Right ventricle myocardium inferior (tissue), 1 donor: ENCODE measurements around the gene CDC14A. TPM values are rescaled to one million over a fixed set of nuclear protein-coding genes. Genes with fewer than 3 reads are reported as not detected.
"Not testable (repeated sequence)": the region's sequence is repeated elsewhere in the genome, so short reads cannot be mapped to it uniquely, and the experiment has no call there.

Experiments
- ATAC-seq: fragments of 200-7000 bp; cut with Tn5 transposase; one replicate; pipeline ENCODE4 v1.9.1; 2020; ENCODE audit warnings: mild to moderate bottlenecking, moderate library complexity
- DNase-seq: peaks from one replicate; pipeline ENCODE4 v3.0.0; 2021; ENCODE audit errors: missing footprints
- intact Hi-C: fragments of 100-400 bp; cut with DNase I; formaldehyde crosslinking; loops from one replicate; pipeline ENCODE4 v1.11.0; 2022
- total RNA-seq: library from RNA; stranded (reverse); fragmentation: NEBNext Ultra II Directional; extraction: Animal tissue kit (Norgen Biotek cat#: 25700); gene quantifications from one replicate; pipeline ENCODE4 v1.2.1, GENCODE V29; 2021
- donor health status: DM: no; HTN: yes; CAD: no; lungs with severe emphysema.

CDC14A gene
- total RNA-seq, 1 donor from 2014 or later, result 2.7 TPM

GRCh38 chr1:100387657-100388350 lies 35.5 kb downstream of the CDC14A start:
- DNase-seq (no peak), ATAC-seq (no peak)
- intact Hi-C loops, result no loop called here

DNA sequence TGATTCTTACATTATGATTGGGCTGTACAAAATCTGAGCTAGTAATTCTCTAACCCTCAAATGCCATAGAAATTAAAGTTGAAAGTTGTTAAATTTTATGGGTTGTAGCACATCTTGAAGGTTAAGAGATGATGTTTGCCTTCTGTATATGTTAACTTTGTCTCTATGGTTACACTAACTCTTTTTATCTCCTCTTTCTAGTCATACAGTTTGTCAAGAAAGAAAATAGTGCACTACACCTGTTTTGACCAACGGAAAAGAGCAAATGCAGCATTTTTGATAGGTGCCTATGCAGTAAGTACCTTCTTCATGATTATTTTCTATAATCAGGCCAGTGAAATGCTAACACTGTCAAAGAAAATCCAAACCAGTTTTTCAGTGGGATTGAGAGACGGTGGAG lies 38.2 kb downstream of the CDC14A start:
- intact Hi-C loops, result no loop called here
- DNase-seq (no peak), ATAC-seq (no peak)

- no peak for ATAC-seq
- DNase-seq, result no peak
- intact Hi-C loops, result no loop called here
Observed at GRCh38 chr1:100391675-100392074, 39.4 kb downstream of the CDC14A start.

DNA sequence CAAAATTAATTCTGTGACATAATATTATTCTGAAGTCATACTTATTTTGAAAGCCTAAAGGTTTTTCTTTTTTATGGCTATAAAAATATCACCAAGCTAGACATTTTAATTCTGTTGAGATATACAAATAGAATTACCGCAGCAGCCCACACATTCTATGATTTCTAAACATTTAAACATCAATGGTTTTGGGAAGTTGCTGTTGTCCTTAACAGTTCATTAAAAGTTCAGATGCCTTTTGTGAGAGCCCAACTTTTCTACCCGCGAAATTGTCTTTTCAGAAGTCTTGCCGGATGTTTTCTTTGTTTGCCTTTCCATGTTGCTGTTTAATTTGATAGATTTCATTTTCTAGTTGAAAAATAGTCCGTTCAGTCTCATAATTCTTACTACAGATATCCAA lies 40.5 kb downstream of the CDC14A start:
- DNase-seq (no peak), ATAC-seq (no peak)
- intact Hi-C loops, result no loop called here

DNA sequence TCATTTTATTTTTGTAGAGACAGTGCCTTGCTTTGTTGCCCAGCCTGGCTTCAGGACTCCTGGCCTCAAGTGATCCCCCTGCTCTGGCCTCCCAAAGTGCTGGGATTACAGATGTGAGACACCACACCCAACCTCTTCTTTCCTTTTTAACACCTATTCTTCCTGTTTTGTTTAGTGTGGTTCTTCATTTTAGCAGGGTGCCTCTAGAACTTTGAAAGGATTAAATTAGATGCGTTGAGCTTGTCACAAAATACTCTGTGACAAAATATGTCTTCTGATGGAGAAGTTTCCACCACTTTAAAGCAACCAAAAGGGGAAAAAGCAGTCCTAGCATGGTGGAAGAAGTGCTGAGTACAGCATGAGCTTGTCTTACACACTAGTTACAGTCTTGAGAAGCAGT lies 42.0 kb downstream of the CDC14A start:
- no peak for DNase-seq
- ATAC-seq, result peak; percentile 26
- intact Hi-C loops, result no loop called here

DNA sequence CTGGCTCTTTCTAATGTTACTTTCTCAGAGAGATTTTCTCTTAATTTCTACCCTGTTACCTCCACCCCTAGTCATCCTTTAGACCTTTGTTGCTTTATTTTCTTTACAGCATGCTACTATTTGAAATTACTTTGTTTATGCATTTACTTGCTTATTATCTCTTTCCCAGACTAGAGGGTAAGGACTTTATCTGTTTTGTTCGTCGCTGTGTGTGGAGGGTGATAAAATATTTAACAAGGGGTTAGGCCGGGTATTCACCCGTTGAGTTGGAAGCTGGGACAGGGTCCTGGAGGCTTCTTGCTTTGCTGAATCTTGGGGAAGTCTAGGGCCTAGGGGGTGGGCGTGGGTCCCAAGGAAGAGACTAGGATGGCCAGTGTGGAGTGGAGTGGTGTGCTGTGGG lies 43.6 kb downstream of the CDC14A start:
- intact Hi-C loops, result no loop called here
- ATAC-seq (no peak), DNase-seq (no peak)

DNA sequence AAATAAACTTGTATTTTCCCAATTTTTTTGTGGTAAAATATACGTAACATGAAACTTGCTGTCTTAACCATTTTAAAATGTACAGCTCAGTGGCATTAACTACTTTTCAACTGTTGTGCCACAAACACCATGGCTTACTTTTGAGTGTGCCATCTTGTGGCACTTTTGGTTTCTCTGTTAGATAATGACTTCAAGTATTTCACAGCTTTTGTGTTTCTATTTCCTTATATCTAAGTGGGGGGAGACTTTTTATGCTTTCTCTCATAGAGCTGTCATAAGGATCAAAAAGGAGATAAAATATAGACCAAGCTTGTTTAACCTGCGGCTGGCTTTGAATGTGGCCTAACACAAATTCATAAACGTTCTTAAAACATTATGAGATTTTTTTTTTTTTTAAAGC lies 44.3 kb downstream of the CDC14A start:
- no peak for ATAC-seq
- intact Hi-C loops, result no loop called here

GRCh38 chr1:100397681-100398080 lies 45.4 kb downstream of the CDC14A start:
- intact Hi-C loops, result no loop called here
- ATAC-seq (no peak), DNase-seq (no peak)

More for the DNA sequence above, 44.3 kb downstream of the CDC14A start:
- no peak for DNase-seq

GRCh38 chr1:100398648-100399047 lies 46.3 kb downstream of the CDC14A start:
- DNase-seq (no peak), ATAC-seq (no peak)
- intact Hi-C loops, result no loop called here

DNA sequence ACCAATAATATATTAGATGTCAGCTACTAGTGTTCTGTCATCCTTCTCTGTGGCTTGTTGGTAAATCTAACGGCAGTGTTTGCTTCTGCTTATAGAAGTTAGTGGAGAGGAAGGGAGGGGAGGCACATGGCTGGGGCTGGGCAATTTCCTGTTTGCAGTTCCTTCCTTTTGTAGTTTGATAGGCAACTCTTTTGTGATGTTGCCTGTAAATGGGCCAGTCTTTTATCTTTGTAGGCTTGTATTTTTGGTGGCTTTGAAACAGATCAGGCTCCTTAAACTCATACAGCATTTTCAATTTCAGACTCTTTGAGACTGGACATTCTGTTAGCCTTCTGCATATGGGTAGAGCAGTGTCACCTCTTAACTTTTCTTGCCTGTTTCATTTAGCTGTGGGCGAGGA lies 48.1 kb downstream of the CDC14A start:
- DNase-seq (peak; percentile 61), ATAC-seq (peak; percentile 71)
- intact Hi-C loops, result loop anchor here (5.0 kb wide), 1 partner anchor 48 kb away; the partner anchor contains the start of gene CDC14A

- DNase-seq (no peak), ATAC-seq (no peak)
- intact Hi-C loops, result loop anchor here (5.0 kb wide), 1 partner anchor 53 kb away; the partner anchor contains the start of gene CDC14A
Observed at GRCh38 chr1:100404821-100405220, 52.5 kb downstream of the CDC14A start.

DNA sequence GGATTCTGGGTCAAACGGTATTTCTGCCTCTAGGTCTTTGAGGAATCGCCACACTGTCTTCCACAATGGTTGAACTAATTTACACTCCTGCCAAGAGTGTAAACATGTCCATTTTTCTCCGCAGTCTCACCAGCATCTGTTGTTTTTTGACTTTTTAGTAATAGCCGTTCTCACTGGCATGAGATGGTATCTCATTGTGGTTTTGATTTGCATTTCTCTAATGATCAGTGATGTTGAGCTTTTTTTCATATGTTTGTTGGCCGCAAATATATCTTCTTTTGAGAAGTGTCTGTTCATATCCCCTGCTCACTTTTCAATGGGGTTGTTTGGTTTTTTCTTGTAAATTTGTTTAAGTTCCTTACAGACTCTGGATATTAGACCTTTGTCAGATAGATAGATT lies 53.6 kb downstream of the CDC14A start:
- ATAC-seq, DNase-seq, intact Hi-C loops: not testable (repeated sequence)

- DNase-seq, ATAC-seq, intact Hi-C loops: not testable (repeated sequence)
Observed at GRCh38 chr1:100407390-100407789, 55.1 kb downstream of the CDC14A start.

DNA sequence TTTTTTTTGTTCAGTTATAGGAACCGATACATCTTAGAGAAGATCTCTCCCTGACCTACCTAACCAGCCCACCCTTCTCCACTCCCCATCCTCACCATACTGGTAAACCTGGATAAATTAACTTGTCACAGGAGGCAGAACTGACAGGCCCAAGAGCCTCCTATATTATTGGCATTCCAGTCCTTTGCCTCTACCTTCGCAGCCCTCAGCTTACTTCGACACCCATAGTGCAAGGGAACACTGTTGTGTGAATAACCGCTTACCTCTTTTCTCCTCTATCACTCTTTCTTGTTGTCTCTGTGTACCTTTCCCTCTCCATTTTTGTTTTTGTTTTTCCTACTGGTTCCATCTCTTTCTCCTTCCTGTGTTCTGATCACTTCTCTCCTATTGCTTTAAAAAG lies 58.7 kb downstream of the CDC14A start:
- intact Hi-C loops, result no loop called here
- ATAC-seq, result no peak
- DNase-seq, result no peak

DNA sequence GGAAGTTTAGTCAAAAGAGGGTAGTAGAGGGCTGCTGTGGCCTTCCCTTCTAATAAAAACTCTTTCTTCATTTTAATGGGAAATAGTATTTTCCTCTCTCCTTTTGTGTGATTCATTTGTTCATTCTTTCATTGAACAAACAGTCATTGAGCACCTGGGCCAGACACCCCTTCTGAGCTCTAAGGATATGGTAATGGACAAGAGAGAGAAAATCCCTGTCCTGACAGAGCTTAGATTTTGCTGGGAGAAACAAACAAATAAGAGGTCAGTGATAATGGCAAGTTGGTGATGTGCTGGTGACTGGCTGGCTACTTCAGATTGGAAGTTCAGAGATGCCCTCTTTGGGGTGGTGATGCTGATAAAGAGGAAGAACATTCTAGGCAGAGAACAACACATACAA lies 59.3 kb downstream of the CDC14A start:
- ATAC-seq (no peak), DNase-seq (no peak)
- intact Hi-C loops, result no loop called here

DNA sequence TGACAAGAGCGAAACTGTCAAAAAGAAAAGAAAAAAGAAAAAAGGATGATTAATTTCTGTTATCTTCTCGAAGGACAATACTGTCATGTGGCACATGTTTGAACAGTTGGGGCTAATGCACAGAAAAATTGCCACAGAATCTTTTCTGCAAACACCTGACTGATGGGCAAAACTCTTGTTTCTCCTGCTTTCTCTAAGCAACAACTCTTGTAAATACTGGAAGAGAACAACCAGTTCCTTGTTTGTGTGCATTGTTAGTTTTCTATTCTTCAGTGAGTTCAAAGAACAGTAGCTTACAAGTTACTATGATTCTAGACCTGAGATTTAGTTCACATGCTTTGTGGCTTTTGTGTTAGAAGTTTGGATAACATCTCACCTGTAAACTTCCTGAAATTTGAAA lies 60.7 kb downstream of the CDC14A start:
- intact Hi-C loops, result no loop called here
- DNase-seq (no peak), ATAC-seq (no peak)

GRCh38 chr1:100414693-100415497 lies 62.6 kb downstream of the CDC14A start:
- no peak for ATAC-seq
- DNase-seq, result no peak
- intact Hi-C loops, result no loop called here

GRCh38 chr1:100415498-100415778 lies 63.1 kb downstream of the CDC14A start:
- intact Hi-C loops, result no loop called here
- ATAC-seq, result no peak
- DNase-seq, result no peak

DNA sequence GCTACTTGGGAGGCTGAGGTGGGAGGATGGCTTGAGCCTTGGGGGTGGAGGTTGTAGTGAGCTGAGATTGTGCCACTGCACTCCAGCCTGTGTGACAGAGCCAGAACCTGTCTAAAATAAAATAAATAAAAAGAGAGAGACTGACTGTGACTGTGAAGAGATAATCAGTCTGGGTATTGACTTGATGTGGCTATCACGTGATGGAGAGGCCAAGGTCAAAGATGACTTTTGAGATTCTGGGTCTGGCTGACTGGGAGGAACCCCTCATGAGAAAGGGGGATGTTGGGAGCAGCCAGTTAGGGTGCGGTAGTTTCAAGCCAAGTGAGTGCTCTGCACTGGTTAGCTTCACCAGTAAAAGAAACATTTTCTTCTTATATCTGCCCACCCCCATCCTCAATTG lies 66.8 kb downstream of the CDC14A start:
- no peak for DNase-seq
- intact Hi-C loops, result no loop called here
- no peak for ATAC-seq

- ATAC-seq, result no peak
- DNase-seq, result no peak
- intact Hi-C loops, result no loop called here
Observed at GRCh38 chr1:100422065-100422464, 69.8 kb downstream of the CDC14A start.
